SIG-M5 treated with dmso at 0.1 percent for 504 hours (cell line): Measurements from ENCODE around the gene CTF1.
"Not testable (repeated sequence)": the region's sequence is repeated elsewhere in the genome, so short reads cannot be mapped to it uniquely, and the experiment has no call there.

Experiments used
- DNase-seq: peaks from one replicate; lab custom pipeline; 2025; ENCODE audit not compliant: unreplicated experiment; lab: John Stamatoyannopoulos, UW

Gene CTF1

DNA sequence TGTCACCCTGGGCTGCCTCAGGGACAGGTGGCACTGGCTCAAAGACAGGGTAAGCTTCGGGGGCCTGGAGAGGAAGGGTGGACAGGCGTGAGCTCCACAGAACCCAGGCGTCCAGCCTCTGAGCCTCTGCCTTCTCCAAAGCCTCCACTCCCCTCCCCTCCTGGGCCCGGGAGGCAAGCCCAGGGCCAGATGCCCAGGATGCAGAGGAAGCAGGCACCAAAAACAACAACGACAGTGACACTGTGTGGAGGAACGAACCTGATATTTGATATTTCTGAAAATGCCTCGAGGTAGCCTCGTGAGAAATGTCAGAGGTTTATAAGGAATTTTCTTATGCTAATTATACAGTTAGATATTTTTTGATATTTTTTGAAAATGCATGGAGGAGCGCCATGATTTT, 8.5 kb upstream of the CTF1 start:
- no peak for DNase-seq

DNA sequence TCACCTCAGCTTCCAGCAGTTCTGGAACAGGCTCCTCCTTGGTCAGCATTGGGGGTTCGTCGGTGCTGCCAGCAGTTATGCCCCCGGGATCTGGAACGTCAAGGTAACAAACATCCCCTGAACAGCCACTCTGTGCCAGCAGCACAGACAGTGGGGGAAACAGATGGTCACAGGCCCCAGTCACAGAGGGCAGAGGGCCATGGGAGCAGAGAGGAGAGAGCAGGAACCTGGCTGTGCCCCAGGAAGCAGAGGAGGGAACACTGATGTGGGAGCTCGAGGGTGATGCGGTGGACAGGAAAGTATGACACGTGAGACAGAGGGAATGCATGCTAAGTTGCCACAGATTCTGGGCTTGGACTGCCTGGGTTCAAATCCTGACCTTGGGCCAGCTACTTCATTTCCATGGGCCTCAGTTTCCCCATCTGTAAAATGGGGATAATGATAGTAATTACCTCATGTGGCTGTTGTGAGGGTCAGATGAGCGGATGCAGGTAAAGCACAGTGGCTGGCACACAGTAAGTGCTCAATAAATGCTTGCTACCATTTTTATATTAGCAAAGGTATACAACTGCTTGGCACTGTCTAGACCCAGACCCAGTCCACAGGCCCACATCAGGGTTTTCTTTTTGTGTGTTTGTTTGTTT, 7.4 kb upstream of the CTF1 start:
- DNase-seq: no peak

DNA sequence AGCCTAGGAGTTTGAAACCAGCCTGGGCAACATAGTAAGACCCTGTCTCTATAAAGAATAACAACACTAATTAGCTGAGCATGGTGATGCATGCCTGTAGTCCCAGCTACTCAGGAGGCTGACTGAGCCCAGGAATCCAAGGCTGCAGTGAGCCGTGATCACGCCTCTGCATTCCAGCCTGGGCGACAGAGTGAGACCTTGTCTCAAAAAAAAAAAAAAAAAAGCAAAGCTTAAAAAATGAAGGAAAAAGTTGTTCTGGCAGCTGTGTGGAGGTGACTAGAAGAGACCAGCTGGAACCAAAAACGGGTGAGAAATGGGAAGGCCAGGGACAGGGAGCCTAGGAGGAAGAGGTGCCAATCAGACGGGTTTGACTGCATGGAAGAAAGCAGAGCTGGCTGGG, 6.7 kb upstream of the CTF1 start:
- no peak for DNase-seq

DNA sequence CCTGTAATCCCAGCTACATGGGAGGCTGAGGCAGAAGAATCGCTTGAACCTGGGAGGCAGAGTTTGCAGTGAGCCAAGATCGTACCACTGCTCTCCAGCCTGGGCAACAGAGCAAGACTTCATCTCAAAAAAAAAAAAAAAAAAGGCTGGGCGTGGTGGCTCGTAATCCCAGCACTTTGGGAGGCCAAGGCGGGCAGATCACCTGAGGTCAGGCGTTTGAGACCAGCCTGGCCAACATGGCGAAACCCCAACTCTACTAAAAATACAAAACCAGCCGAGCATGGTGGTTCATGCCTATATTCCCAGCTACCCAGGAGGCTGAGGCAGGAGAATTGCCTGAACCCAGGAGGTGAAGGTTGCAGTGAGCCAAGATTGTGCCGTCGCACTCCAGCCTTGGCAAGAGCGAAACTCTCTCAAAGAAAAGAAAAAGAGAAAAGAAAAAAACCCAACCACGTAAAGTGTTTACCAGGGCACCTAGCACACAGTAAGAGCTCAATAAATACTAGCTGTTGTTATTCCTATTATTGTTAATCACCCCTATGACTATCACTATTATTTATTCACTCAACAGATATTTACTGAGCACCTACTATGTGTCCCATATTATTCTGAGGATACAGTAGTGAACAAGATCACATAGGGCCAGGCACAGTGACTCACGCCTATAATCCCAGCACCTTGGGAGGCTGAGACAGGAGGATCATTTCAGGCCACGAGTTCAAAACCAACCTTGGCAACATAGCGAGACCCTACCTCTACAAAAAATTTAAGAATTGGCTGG, 5.2 kb upstream of the CTF1 start:
- not testable (repeated sequence) for DNase-seq

DNA sequence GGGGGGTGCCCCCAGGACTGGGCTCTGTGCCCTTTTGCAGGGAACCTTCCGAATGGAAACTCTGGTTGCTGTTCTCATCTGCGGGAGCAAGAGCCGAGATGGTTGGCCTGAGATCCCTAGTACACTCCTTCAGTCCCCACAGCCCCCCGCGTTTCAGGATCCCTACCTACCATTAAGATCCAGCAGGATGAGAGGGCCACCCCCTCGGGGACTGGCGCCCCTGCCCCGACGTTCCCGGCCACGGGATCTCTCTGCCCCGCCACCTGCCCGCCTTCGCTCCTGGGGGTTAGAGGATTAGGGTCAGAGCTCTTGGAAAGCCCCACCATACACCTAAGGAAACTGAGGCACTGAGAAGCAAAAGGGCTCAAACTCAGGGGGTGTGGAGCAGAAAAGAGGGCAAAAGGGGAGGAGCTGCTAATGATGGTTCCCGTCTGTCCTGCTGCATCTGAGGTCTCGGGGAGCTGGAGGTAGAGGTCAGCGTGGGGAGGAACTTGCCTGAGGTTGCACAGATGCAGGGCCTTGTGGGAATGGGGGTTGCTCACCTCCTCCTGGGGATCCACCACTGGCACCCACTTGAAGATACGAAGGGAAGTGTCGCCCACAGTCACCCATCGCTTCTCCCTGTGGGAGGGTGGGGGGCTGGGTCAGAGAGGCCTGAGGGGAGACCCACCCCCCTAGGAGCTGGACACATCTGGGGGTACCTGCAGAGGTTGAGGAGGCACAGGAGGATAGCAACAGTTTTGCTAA, 3.6 kb upstream of the CTF1 start:
- no peak for DNase-seq

DNA sequence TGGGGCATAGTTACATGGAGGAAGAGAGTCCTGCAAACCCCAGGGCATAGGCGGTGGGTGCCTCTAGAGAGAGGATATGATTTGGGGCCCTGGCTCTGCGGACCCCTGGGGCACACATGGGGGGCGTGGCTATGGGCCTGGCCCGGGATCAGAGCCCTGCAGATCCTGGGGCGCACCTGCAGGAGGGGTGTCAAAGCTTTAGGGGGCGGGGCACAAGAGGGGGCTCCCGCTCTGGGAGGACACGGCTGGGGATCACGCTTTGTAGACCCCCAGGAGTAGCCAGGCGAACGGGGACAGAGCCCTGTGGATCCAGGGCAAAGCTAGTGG, 3.0 kb upstream of the CTF1 start:
- no peak for DNase-seq

DNA sequence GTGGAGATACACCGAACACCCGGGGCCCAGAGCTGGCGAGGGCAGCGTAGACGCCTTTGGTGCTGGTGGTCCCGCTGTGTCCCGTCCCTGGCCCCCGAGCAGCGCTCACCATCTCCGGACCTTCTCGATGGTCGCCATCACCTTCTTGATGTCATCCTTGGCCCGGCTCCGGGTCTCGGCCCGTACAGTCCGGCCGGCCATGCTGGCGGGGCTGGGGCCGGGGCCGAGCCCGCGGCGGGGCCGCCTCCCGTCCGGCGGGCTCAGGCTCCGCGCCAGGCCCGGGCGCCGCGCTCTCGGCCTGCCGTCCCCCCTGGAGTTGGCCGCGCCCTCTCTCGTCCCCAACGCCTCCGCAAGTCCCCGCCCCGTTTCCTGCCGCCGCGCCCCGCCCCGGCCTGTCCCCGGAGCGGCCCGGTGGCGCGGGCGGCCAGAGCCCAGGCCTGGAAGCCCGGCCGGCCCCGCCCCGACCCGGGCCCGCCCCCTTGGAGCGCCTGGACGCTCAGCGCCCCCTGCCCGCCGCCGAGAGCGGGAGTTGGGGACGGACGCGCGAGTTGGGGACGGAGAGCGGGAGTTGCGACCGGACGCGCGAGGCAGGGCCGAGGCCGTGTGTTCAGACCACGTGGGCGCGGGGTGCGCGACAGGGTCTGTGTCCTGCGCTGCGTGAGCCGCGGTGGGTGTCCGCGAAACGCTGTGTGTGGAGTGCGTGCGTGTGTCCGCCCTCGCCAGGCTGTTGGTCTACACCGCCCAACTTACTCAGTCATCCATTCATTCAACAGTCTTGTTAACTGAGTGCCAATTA, 2.5 kb upstream of the CTF1 start, which contains the start of gene BCL7C:
Gene BCL7C, minus strand, starts transcription at position 334 of the 796 bp plus-strand sequence. Its CDS starts 133 bp downstream, at position 201.
- peak; percentile 71 for DNase-seq

DNA sequence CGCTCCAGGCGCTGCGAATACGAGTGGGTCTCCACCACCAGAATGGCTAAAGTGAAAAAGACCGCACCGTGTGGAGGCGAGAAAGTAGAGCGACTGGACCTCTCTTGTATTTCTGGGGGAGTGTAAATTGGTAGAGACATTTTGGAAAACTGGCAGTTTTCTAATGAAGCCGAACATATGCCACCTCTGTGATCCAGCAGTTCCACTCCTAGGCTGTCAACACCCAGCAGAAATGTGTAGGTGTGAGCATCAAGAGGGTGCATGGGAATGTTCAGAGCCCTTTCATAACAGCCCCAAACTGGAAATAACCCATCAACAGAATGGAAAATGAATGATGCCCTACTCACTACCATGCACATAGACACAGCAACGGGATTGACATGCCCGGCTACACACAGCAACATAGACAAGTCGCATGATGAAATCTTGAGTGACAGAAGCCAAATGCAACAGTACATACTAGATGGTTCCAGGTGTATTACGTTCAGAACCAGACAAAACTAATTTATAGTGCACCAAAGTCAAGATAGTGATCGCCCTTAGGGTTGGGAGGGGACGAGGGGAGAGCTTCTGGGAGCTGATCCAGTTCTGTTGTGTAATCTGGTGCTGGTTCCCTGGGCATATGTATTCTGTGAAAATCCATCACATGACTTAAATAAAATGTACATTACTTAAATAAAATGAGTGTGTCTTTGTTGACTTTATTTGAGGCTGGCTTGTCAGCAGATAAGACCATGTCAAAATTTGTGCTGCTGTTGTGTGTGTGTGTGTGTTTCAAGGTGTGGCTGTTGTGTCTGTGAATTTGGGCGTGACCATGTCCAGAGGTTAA, 1.7 kb upstream of the CTF1 start:
- no peak for DNase-seq

DNA sequence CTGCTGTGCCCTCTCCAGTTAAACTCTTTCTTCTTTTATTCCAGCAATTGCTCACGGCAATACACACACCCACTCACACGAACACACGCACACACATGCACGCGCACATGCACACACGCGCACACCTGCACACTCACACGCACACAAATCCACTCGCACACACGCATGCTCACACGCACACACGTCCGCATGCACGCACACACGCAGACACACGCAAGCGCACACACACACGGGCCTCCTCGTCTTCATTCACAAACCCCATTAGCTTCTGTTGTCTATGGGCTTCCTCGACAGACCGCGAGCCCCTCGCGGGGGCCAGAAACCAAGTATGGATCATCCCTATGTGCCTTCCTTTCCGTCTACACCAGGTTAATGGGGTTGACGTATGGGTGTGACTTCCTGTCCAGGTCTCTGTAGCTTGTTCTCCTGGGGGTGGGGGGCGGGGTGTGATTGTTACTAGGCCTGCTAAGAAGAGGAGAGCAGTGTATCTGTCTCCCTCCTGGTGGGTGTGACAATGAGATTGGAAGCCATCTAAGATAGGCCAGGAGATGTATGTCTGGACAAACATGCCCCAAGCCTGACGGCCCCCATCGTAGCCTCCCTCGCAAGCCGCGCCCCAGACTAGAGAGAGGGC, 670 bp upstream of the CTF1 start:
- DNase-seq: no peak

DNA sequence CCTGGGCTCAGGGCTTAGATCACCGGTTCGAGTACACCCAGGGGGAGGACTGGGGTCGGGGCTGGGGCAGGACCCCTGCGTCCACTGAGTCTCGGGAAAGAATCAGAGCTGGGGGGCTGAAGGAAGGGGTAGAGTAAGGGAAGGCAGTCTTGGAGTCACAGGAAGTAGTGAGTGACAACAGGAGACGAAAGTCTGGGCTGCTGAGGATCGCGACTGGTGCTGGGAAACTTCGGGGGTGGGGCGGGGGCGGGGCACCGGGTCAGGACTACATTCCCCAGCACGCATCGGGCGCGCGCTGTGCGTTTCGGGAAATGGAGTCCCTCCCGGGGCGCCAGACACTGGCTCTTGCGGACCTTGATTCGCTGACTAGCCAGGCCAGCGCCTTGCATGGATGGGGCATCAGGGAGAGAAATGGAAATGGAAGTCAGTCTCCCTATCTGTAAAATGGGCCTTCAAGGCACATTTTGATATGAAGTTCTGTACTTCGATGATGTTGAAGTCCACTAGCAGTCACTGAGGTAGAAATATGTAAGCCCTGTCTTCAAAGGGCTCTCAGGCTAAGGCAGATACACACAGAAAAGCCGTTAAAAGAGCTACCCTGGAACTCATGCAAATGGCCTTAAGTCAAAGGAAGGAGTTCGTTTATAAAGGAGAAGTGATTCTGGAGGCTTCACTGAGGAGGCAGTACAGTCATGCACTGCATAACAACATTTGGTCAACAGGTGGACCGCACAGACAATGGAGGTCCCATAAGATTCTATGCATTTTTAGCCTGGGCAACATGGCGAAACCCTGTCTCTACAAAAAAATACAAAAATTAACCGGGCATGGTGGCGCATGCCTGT, 697 bp downstream of the CTF1 start:
- DNase-seq: peak; percentile 60

DNA sequence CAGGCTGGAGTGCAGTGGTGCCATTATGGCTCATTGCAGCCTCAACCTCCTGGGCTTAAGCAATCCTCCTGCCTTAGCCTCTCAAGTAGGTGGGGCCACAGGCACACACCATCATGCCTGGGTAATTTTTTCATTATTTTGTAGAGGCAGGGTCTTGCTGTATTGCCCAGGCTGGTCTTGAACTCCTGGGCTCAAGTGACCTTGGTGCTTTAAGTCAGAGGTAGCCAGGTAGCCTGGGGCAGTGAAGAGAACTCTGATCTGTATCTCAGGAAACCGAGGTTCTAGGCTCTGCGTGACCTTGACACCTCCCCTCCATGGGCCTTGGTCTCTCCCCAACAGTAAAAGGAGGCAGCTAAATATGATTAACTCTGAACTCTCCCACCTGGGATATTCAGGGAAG, 3.4 kb downstream of the CTF1 start:
- no peak for DNase-seq

DNA sequence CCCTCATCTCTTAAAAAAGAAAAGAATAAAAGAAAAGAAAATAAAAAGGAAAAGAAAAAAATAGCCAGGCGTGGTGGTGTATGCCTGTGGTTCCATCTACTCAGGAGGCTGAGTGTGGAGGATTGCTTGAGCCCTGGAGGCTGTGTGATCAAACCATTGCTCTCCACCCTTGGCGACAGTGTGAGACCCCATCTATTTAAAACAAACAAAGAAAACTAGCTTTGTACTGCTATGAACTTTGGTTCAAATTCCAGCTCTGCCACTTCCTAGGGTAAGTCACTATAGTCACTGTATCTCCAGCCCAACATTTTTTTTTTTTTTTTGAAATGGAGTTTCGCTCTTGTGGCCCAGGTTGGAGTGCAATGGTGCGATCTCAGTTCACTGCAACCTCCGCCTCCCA, 4.2 kb downstream of the CTF1 start:
- no peak for DNase-seq

DNA sequence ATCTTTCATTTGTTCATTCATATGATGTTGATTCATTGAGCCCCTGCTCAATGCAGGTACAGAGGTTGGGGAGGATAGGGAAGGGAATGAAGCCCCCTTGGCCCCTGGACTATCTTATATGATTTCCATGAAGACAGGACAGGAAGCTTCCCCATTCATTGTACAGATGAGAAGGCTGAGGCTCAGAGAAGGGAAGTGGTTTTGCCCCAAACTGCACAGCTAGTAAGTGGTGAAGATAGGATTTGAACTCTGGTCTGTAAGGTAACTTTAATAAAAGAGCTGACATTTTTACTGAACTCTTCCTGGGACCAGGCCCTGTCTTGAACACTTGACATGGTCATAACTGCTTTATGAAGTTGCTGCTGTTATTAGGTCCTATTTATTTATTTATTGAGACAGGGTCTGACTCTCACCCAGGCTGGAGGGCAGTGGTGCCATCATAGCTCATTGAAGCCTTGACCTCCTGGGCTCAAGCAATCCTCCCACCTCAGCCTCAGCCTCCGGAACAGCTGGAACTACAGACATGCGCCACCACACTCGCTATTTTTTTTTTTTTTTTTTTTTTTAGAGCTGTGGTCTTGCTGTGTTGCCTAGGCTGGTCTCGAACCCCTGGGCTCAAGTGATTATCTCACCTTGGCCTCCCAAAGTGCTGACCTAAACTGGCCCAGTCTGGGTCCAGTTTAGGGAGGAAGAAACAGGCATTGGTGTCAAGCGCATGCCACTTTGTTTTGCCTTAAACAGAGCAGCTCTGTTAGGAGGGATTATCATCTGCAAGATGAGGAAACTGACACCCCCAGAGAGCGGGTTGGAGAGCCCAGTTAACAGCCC, 5.0 kb downstream of the CTF1 start:
- DNase-seq: peak; percentile 35

DNA sequence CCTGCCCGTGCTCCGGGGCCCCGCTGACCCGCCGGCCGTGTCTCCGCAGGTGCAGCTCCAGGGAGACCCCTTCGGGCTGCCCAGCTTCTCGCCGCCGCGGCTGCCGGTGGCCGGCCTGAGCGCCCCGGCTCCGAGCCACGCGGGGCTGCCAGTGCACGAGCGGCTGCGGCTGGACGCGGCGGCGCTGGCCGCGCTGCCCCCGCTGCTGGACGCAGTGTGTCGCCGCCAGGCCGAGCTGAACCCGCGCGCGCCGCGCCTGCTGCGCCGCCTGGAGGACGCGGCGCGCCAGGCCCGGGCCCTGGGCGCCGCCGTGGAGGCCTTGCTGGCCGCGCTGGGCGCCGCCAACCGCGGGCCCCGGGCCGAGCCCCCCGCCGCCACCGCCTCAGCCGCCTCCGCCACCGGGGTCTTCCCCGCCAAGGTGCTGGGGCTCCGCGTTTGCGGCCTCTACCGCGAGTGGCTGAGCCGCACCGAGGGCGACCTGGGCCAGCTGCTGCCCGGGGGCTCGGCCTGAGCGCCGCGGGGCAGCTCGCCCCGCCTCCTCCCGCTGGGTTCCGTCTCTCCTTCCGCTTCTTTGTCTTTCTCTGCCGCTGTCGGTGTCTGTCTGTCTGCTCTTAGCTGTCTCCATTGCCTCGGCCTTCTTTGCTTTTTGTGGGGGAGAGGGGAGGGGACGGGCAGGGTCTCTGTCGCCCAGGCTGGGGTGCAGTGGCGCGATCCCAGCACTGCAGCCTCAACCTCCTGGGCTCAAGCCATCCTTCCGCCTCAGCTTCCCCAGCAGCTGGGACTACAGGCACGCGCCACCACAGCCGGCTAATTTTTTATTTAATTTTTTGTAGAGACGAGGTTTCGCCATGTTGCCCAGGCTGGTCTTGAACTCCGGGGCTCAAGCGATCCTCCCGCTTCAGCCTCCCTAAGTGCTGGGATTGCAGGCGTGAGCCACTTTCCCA, 5.9 kb downstream of the CTF1 start:
- DNase-seq: peak; percentile 57

DNA sequence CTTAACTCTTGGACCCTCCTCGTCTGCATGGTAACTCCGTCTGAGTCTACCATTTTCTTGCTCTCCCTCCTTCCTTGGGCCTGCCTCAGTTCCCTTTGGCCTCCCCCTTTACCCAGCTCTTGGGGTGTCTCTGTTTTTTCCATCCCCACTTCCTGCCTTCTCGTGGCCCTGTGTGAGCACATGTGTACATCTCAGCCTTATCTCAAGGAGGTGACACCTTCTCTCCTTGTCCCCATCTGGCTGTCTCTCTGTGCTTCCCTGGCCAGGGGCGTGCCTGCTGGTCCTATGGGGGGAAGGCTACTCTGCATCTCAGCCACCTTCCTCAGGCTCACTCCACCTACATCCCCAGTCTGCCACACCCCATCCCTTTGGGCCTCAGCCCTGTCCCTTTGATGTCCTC, 6.6 kb downstream of the CTF1 start:
- no peak for DNase-seq

DNA sequence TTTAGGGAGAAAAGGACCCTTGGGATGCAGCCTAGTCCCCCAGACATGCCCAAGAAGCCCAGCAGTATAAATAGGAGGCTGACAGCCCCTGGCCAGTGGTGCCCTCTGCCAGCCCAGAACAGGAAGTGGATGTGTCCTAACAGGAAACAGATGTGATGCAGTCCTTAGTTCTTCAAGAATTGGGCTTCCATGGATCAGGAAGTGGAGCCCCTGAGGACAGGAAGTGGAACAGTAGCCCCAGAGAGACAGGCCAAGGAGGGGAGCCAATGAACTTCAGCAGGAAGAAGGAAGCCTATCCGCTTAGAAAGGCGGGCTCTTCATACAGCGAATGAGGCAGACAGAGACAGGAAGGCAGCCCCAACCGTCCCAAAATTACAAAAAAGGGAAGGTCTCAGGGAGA, 7.2 kb downstream of the CTF1 start:
- peak; percentile 97 for DNase-seq

DNA sequence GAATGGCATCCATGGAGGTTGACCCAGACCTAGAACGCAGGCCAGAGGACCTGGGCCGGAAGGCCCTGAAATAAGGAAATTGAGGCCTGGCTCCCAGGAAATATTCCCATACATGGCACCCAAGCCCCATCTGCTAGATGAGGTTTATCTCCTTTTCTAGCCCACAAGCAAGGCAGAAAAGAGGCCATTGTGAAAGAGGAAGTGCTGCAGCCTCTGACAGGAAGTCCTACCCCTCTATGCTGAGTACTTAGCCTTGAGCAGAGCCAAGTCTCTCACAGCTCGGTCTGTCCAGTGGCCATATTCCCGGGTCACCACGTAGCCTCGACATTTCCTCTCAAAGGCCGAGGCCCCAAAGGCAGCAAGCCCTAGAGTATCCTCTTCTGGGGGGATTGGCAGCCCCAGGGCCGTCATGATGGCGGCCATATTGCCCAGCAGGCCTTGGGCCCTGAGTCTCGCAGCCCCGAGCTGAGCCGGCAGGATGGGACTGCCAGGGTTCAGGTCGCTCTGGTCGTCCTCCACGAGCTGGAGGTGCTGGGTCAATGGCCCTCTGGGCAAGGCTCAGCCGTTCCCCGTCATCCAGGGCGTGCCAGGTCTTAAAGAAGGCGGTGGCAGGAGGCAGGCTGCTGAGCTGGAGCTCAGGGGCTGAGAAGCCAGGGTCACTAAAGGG, 7.8 kb downstream of the CTF1 start:
- DNase-seq: peak; percentile 35
